Gastroesophageal sphincter (tissue), 4 donors: Measurements from ENCODE around the gene KCNMA1. TPM values are rescaled to one million over a fixed set of nuclear protein-coding genes. Genes with fewer than 3 reads are reported as not detected.

Experiments used
- ATAC-seq: fragments of 150-250 bp; one replicate; pipeline ENCODE4 v1.9.1; 2016; ENCODE audit warnings: mild to moderate bottlenecking, moderate library complexity
- H3K27ac ChIP-seq, 4 donors: fragments of 200-600 bp; sonication (generic) in 3 of 4; 1 replicate in 3 of 4; 2 replicates in 1 of 4; pipeline ENCODE4 v1.5.1; 2016 to 2019
- H3K27me3 ChIP-seq: fragments of 200-600 bp; sonication (generic); one replicate; pipeline ENCODE4 v1.5.1; 2019
- H3K36me3 ChIP-seq, 2 donors: fragments of 200-600 bp; sonication (generic); one replicate each; pipeline ENCODE4 v1.5.1; 2019; ENCODE audit warnings: control low read depth in 1 of 2
- H3K4me1 ChIP-seq, 3 donors: fragments of 200-600 bp; sonication (generic); 1 replicate in 2 of 3; 2 replicates in 1 of 3; pipeline ENCODE4 v1.5.1; 2016 to 2019; ENCODE audit warnings: control low read depth in 2 of 3
- H3K4me3 ChIP-seq, 2 donors: fragments of 200-600 bp; sonication (generic); one replicate each; pipeline ENCODE4 v1.5.1; 2019; ENCODE audit warnings: mild to moderate bottlenecking in 1 of 2, moderate library complexity in 1 of 2
- H3K9me3 ChIP-seq, 3 donors: fragments of 200-600 bp; sonication (generic); one replicate each; pipeline ENCODE4 v1.5.1; 2017 to 2019; ENCODE audit warnings: control low read depth in 2 of 3
- CTCF ChIP-seq, 4 experiments: fragments of 200-600 bp in 2 of 4; fragments of 450-650 bp in 2 of 4; sonication (generic) in 1 of 4; IDR thresholded peaks; one replicate each; pipeline ENCODE4 v1.5.1; 2017 to 2019; ENCODE audit warnings: antibody characterized with exemption in 4 of 4, mild to moderate bottlenecking in 2 of 4, moderate library complexity in 2 of 4
- EP300 ChIP-seq: sonication (generic); formaldehyde crosslinking; IDR thresholded peaks from one replicate; pipeline ENCODE4 v1.6.1; 2017; ENCODE audit warnings: antibody characterized with exemption, mild to moderate bottlenecking
- POLR2A ChIP-seq, 2 donors: fragments of 450-650 bp; IDR thresholded peaks; one replicate each; pipeline ENCODE4 v1.6.1; 2017; ENCODE audit warnings: antibody characterized with exemption in 2 of 2, mild to moderate bottlenecking in 2 of 2, moderate library complexity in 1 of 2
- POLR2AphosphoS5 ChIP-seq: sonication (generic); formaldehyde crosslinking; IDR thresholded peaks from one replicate; pipeline ENCODE4 v1.6.1; 2017; ENCODE audit warnings: antibody characterized with exemption
- WGBS, 2 donors: methylation state at CpG; one replicate each; pipeline ENCODE4 v1.1.5; 2018; ENCODE audit warnings: low coverage in 1 of 2; 5-methylcytosine and 5-hydroxymethylcytosine counted together
- total RNA-seq, 4 donors: library from RNA; depleted of rRNA; stranded (reverse); fragments of >200 nt; gene quantifications; one replicate each; pipeline ENCODE4 v1.1.0, GENCODE V29; 2016

The KCNMA1 gene
- total RNA-seq, 4 donors from 2014 or later = 168 to 389 (median 323) TPM

GRCh38 chr10:76910184-76910962 lies 727.2 kb downstream of the KCNMA1 start:
- no peak for ATAC-seq
- Histone ChIP-seq H3K4me1 (peaks cover 0 to 18% (median 0%) of the 10 kb centered on the region in 3 donors), H3K27me3 (no peaks in the 10 kb centered on the region), H3K4me3 (no peak overlapping the region), H3K9me3 (no peaks in the 10 kb centered on the region), H3K36me3 (peaks cover 0 to 53% of the 10 kb centered on the region in 2 donors), H3K27ac (no peak overlapping the region)
- 96 to 99% methylated on average over 7 to 8 of the region's 8 CpGs for WGBS, 2 donors
- TF ChIP-seq EP300 (no peak), POLR2AphosphoS5 (no peak), POLR2A (IDR thresholded peaks at IDR 0.05) (no peak), CTCF (IDR thresholded peaks at IDR 0.05) (no peak)

GRCh38 chr10:76906256-76906655 lies 731.4 kb downstream of the KCNMA1 start:
- H3K36me3 ChIP-seq = peaks cover 0 to 37% of the 10 kb centered on the region in 2 donors
- ATAC-seq = no peak
- no peak for TF ChIP-seq EP300
- TF ChIP-seq CTCF (IDR thresholded peaks at IDR 0.05) = no peak
- TF ChIP-seq POLR2A (IDR thresholded peaks at IDR 0.05) = no peak
- TF ChIP-seq POLR2AphosphoS5 = no peak
- H3K27me3 ChIP-seq = no peaks in the 10 kb centered on the region
- WGBS, 2 donors = 94 to 100% methylated on average over 2 of the region's 2 CpGs
- H3K27ac ChIP-seq = no peak overlapping the region
- peaks cover 0 to 14% (median 0%) of the 10 kb centered on the region in 3 donors for H3K4me1 ChIP-seq
- H3K9me3 ChIP-seq = no peaks in the 10 kb centered on the region
- no peak overlapping the region for H3K4me3 ChIP-seq

- Histone ChIP-seq H3K27ac (no peak overlapping the region), H3K4me3 (no peak overlapping the region), H3K9me3 (no peaks in the 10 kb centered on the region), H3K27me3 (no peaks in the 10 kb centered on the region), H3K4me1 (peaks cover 0 to 5% (median 0%) of the 10 kb centered on the region in 3 donors), H3K36me3 (peaks cover 0 to 36% of the 10 kb centered on the region in 2 donors)
- WGBS, 2 donors = 86 to 89% methylated on average over 5 of the region's 5 CpGs
- TF ChIP-seq POLR2A (IDR thresholded peaks at IDR 0.05) = no peak
- no peak for TF ChIP-seq EP300
- TF ChIP-seq CTCF (IDR thresholded peaks at IDR 0.05) = no peak
- TF ChIP-seq POLR2AphosphoS5 = no peak
- ATAC-seq = no peak
These were observed 732.4 kb downstream of the KCNMA1 start for GRCh38 chr10:76905251-76905650.

GRCh38 chr10:76903387-76903945 lies 734.1 kb downstream of the KCNMA1 start:
- no peak for TF ChIP-seq EP300
- TF ChIP-seq POLR2AphosphoS5 = no peak
- no peak overlapping the region for H3K27ac ChIP-seq
- no peaks in the 10 kb centered on the region for H3K27me3 ChIP-seq
- no peaks in the 10 kb centered on the region for H3K9me3 ChIP-seq
- ATAC-seq = no peak
- H3K4me3 ChIP-seq = no peak overlapping the region
- 78% methylated on average over 7 of the region's 7 CpGs; no CpG with 5 or more reads in 1 of the 2 donors for WGBS, 2 donors
- H3K36me3 ChIP-seq = peaks cover 0 to 18% of the 10 kb centered on the region in 2 donors
- no peaks in the 10 kb centered on the region for H3K4me1 ChIP-seq

GRCh38 chr10:76902949-76903348 lies 734.7 kb downstream of the KCNMA1 start:
- H3K27ac ChIP-seq = no peak overlapping the region
- no peaks in the 10 kb centered on the region for H3K4me1 ChIP-seq
- TF ChIP-seq POLR2A (IDR thresholded peaks at IDR 0.05) = no peak
- no peak for TF ChIP-seq CTCF (IDR thresholded peaks at IDR 0.05)
- no peak for TF ChIP-seq EP300
- TF ChIP-seq POLR2AphosphoS5 = no peak
- peaks cover 0 to 18% of the 10 kb centered on the region in 2 donors for H3K36me3 ChIP-seq
- ATAC-seq = no peak
- H3K27me3 ChIP-seq = no peaks in the 10 kb centered on the region
- no peak overlapping the region for H3K4me3 ChIP-seq
- WGBS, 2 donors = 77 to 100% methylated on average over 3 to 10 of the region's 10 CpGs
- H3K9me3 ChIP-seq = no peaks in the 10 kb centered on the region
